ENCODE measurements around the gene DYTN. TPM values are rescaled to one million over a fixed set of nuclear protein-coding genes. Genes with fewer than 3 reads are reported as not detected.

DYTN gene
- total RNA-seq, 2 experiments from 2014 or later: not detected

GRCh38 chr2:206708286-206708685 is 9.9 kb downstream of the DYTN start:
- no peak for TF ChIP-seq EZH2phosphoT487 (IDR thresholded peaks at IDR 0.05; ENCODE audit: borderline replicate concordance, low read depth, low read length)
- no peak for TF ChIP-seq CTCF (conservative IDR thresholded peaks at IDR 0.05; ENCODE audit: low read length)
- Histone ChIP-seq H3K4me3 (ENCODE audit: low read depth, low read length, poor library complexity, severe bottlenecking) (no peak overlapping the region), H3K79me2 (ENCODE audit: insufficient read depth, low read depth, low read length) (no peaks in the 10 kb centered on the region), H3K9me2 (ENCODE audit: insufficient read depth, low read length) (no peaks in the 10 kb centered on the region), H3K4me1 (ENCODE audit: insufficient read depth, low read length, poor library complexity, severe bottlenecking) (no peaks in the 10 kb centered on the region), H2AFZ (ENCODE audit: low read length) (no peak overlapping the region), H3K9me3 (ENCODE audit: low read length) (no peaks in the 10 kb centered on the region), H3K36me3 (ENCODE audit: insufficient read depth, low read length) (no peaks in the 10 kb centered on the region), H3K27ac (ENCODE audit: low read depth, low read length, poor library complexity, severe bottlenecking) (no peak overlapping the region), H4K20me1 (ENCODE audit: insufficient read depth, low read length) (no peaks in the 10 kb centered on the region), H3K4me2 (ENCODE audit: low read length) (no peak overlapping the region)
- POLR2A ChIA-PET: interaction anchor here (0.6 to 0.9 kb wide), 2 partner anchors 72 to 443 kb away, joined by 3 to 9 read pairs; no protein-coding TSS in a partner anchor
- intact Hi-C loops (cut with micrococcal nuclease; ENCODE audit: unreplicated experiment): no loop called here
- CTCF ChIA-PET (ENCODE audit: unreplicated experiment): no interaction called here
- no TSS peak for BruUV-seq (replicated peaks)
- no peak for DNase-seq (ENCODE audit: low spot score)

GRCh38 chr2:206707164-206707701 is 11.0 kb downstream of the DYTN start:
- Histone ChIP-seq H2AFZ (ENCODE audit: low read length) (no peak overlapping the region), H4K20me1 (ENCODE audit: insufficient read depth, low read length) (no peaks in the 10 kb centered on the region), H3K4me1 (ENCODE audit: insufficient read depth, low read length, poor library complexity, severe bottlenecking) (no peaks in the 10 kb centered on the region), H3K36me3 (ENCODE audit: insufficient read depth, low read length) (no peaks in the 10 kb centered on the region), H3K9me2 (ENCODE audit: insufficient read depth, low read length) (no peaks in the 10 kb centered on the region), H3K4me3 (ENCODE audit: low read depth, low read length, poor library complexity, severe bottlenecking) (no peak overlapping the region), H3K9me3 (ENCODE audit: low read length) (no peaks in the 10 kb centered on the region), H3K4me2 (ENCODE audit: low read length) (no peak overlapping the region), H3K79me2 (ENCODE audit: insufficient read depth, low read depth, low read length) (no peaks in the 10 kb centered on the region), H3K27ac (ENCODE audit: low read depth, low read length, poor library complexity, severe bottlenecking) (no peak overlapping the region)
- TF ChIP-seq CTCF (conservative IDR thresholded peaks at IDR 0.05; ENCODE audit: low read length): no peak
- no peak for TF ChIP-seq EZH2phosphoT487 (IDR thresholded peaks at IDR 0.05; ENCODE audit: borderline replicate concordance, low read depth, low read length)
- CTCF ChIA-PET (ENCODE audit: unreplicated experiment): no interaction called here
- DNase-seq (ENCODE audit: low spot score): no peak
- BruUV-seq (replicated peaks): no TSS peak
- POLR2A ChIA-PET: interaction anchor here (1.2 kb wide), 1 partner anchor 27 kb away, joined by 5 read pairs; no protein-coding TSS in a partner anchor
- intact Hi-C loops (cut with micrococcal nuclease; ENCODE audit: unreplicated experiment): no loop called here

- no peaks in the 10 kb centered on the region for H3K4me1 ChIP-seq (ENCODE audit: insufficient read depth, low read length, poor library complexity, severe bottlenecking)
- no TSS peak for BruUV-seq (replicated peaks)
- H3K9me2 ChIP-seq (ENCODE audit: insufficient read depth, low read length): no peaks in the 10 kb centered on the region
- no peaks in the 10 kb centered on the region for H3K9me3 ChIP-seq (ENCODE audit: low read length)
- H3K27ac ChIP-seq (ENCODE audit: low read depth, low read length, poor library complexity, severe bottlenecking): no peak overlapping the region
- intact Hi-C loops (cut with micrococcal nuclease; ENCODE audit: unreplicated experiment): no loop called here
- TF ChIP-seq EZH2phosphoT487 (IDR thresholded peaks at IDR 0.05; ENCODE audit: borderline replicate concordance, low read depth, low read length) (no peak), CTCF (conservative IDR thresholded peaks at IDR 0.05; ENCODE audit: low read length) (no peak)
- DNase-seq (ENCODE audit: low spot score): no peak
- CTCF ChIA-PET (ENCODE audit: unreplicated experiment): no interaction called here
- no peak overlapping the region for H3K4me3 ChIP-seq (ENCODE audit: low read depth, low read length, poor library complexity, severe bottlenecking)
- no peaks in the 10 kb centered on the region for H3K79me2 ChIP-seq (ENCODE audit: insufficient read depth, low read depth, low read length)
- H3K4me2 ChIP-seq (ENCODE audit: low read length): no peak overlapping the region
- no peaks in the 10 kb centered on the region for H3K36me3 ChIP-seq (ENCODE audit: insufficient read depth, low read length)
- no peaks in the 10 kb centered on the region for H4K20me1 ChIP-seq (ENCODE audit: insufficient read depth, low read length)
- POLR2A ChIA-PET: no interaction called here
- no peak overlapping the region for H2AFZ ChIP-seq (ENCODE audit: low read length)
These were observed 16.1 kb downstream of the DYTN start for GRCh38 chr2:206701952-206702605.
